Measurements from ENCODE around the gene PRLHR.

Gene PRLHR

DNA sequence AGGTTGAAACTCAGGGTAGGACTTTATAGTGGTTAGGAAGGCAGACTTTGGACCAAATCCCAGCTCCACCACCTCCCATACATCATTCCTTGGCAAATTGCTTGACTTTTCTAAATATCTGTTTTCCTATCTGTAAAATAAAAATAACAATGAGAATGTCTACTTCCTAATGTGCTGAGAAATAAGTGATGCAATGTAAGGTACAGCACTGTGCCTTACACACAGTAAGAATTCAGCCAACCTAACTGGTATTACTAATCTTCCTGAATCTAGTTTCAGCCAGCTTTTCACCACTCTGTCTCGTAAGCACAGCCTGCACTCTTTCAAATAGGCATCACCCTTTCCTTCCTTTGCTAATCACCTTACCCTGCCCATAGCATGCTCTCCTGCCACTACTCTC is 9.7 kb downstream of the PRLHR start:
- no peak overlapping the region for H3K4me3 ChIP-seq (ENCODE audit: low read depth, low read length)
- no peak for TF ChIP-seq MYC (IDR thresholded peaks at IDR 0.05; ENCODE audit: low read depth, low read length)
- TF ChIP-seq, protein P1, sequence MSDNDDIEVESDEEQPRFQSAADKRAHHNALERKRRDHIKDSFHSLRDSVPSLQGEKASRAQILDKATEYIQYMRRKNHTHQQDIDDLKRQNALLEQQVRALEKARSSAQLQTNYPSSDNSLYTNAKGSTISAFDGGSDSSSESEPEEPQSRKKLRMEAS (IDR thresholded peaks at IDR 0.05; ENCODE audit: low read depth, low read length): no peak
- no peak for TF ChIP-seq POLR2A (IDR thresholded peaks at IDR 0.05; ENCODE audit: extremely low read depth, insufficient read length)
- no peak for DNase-seq (ENCODE audit: low read depth)

DNA sequence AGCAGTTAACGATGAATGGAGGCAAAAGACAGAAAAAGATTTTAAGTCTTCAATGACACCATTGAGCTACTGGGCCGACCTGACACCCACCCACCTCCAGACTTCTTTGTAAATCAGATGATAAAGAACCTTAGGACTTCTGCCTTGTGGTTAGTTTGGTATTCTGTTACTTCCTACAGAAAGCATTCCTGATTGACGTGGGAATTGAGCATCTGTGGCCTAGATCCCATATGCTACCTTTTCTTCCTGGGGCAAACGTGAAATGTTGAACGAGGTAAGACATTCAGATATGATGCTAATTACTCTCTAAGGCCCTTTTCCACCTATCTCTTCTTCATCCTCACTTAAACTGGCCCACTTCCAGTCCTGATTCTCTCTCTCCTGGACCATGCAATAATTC is 10.2 kb downstream of the PRLHR start:
- DNase-seq (ENCODE audit: low read depth): no peak
- TF ChIP-seq MYC (IDR thresholded peaks at IDR 0.05; ENCODE audit: low read depth, low read length): no peak
- TF ChIP-seq, protein P2, sequence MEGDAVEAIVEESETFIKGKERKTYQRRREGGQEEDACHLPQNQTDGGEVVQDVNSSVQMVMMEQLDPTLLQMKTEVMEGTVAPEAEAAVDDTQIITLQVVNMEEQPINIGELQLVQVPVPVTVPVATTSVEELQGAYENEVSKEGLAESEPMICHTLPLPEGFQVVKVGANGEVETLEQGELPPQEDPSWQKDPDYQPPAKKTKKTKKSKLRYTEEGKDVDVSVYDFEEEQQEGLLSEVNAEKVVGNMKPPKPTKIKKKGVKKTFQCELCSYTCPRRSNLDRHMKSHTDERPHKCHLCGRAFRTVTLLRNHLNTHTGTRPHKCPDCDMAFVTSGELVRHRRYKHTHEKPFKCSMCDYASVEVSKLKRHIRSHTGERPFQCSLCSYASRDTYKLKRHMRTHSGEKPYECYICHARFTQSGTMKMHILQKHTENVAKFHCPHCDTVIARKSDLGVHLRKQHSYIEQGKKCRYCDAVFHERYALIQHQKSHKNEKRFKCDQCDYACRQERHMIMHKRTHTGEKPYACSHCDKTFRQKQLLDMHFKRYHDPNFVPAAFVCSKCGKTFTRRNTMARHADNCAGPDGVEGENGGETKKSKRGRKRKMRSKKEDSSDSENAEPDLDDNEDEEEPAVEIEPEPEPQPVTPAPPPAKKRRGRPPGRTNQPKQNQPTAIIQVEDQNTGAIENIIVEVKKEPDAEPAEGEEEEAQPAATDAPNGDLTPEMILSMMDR (IDR thresholded peaks at IDR 0.05; ENCODE audit: low read depth, low read length): no peak
- TF ChIP-seq, protein P1 (IDR thresholded peaks at IDR 0.05; ENCODE audit: low read depth, low read length): no peak
- no peak for TF ChIP-seq POLR2A (IDR thresholded peaks at IDR 0.05; ENCODE audit: extremely low read depth, insufficient read length)
- H3K4me3 ChIP-seq (ENCODE audit: low read depth, low read length): no peak overlapping the region

DNA sequence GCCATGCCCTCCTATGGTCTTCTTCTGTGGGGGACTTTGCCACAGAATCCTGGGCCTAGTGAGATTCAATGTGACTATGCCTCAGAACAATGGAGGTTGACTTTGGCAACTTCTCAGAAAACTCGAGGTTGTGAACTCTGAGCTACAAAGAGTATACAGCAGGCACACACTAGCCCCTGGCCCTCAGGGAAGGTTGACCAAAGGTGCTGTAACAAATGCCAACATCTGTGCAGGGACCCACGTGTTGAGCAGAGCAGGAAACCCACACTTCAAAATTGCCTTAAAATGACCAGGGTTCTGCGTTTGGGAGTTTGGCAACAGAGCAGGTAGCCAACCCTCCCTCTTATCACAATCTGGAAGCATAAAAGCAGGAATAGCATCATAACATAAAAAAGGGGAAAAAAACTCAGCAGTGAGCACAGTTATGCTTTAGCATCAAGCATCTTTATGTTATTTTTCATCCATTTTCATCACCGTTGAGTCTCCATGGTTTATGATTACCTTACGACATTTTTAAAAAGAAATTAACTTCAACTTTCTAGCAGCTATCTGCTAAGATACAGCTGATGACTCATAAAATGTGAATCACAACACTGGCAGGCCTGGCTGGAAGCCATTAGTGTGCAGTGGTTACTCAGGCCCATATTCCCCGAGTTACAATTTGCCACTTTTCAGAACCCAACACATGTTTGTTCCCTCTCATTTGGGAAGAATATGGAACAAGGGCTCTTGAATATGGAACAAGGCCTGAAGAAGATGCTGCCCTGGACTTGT is 11.1 kb downstream of the PRLHR start:
- TF ChIP-seq, protein P2 (IDR thresholded peaks at IDR 0.05; ENCODE audit: low read depth, low read length): no peak
- TF ChIP-seq POLR2A (IDR thresholded peaks at IDR 0.05; ENCODE audit: extremely low read depth, insufficient read length) (no peak), MYC (IDR thresholded peaks at IDR 0.05; ENCODE audit: low read depth, low read length) (no peak)
- TF ChIP-seq, protein P1 (IDR thresholded peaks at IDR 0.05; ENCODE audit: low read depth, low read length): no peak
- no peak for DNase-seq (ENCODE audit: low read depth)
- no peak overlapping the region for H3K4me3 ChIP-seq (ENCODE audit: low read depth, low read length)

DNA sequence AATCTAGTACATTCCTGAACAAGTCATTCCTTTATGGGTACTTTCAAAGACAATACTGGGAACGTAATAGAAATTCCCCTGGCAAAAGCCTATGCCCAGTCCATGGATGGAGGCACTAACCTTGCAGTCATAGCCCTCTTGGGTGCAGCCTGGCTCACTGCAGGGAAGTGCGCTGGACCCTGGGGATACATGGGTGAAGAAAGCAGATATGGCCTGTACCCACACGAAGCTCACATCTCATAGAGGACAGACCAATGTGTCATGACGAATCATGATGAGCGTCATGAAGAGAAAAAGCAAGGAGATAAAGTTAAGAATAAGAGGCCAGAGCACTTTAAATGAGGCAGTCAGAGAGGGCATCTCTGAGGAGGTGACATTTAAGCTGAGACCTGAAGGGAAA is 11.8 kb downstream of the PRLHR start:
- TF ChIP-seq, protein P2 (IDR thresholded peaks at IDR 0.05; ENCODE audit: low read depth, low read length): no peak
- TF ChIP-seq POLR2A (IDR thresholded peaks at IDR 0.05; ENCODE audit: extremely low read depth, insufficient read length) (no peak), MYC (IDR thresholded peaks at IDR 0.05; ENCODE audit: low read depth, low read length) (no peak)
- TF ChIP-seq, protein P1 (IDR thresholded peaks at IDR 0.05; ENCODE audit: low read depth, low read length): no peak
- DNase-seq (ENCODE audit: low read depth): no peak
- no peak overlapping the region for H3K4me3 ChIP-seq (ENCODE audit: low read depth, low read length)

DNA sequence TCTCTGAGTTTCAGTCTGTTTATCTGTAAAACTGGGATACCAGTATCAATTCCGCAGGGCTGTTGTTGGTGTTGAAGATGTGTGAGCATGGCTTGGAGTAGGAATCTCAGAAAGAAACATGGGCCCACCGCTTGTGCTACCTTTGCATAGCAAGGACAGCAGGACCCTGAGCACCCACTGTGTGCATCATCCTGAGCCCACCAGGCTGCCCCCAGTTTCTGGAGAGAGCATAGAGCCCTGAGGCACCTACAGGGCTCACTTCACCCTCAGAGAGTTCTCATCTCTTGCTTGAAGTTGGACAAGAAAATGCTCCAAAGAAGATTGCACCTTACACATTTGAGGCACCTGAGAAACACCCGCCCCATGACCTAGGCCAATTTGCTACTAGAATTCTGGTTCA is 12.9 kb downstream of the PRLHR start:
- no peak overlapping the region for H3K4me3 ChIP-seq (ENCODE audit: low read depth, low read length)
- TF ChIP-seq, protein P2 (IDR thresholded peaks at IDR 0.05; ENCODE audit: low read depth, low read length): no peak
- TF ChIP-seq, protein P1 (IDR thresholded peaks at IDR 0.05; ENCODE audit: low read depth, low read length): no peak
- no peak for TF ChIP-seq MYC (IDR thresholded peaks at IDR 0.05; ENCODE audit: low read depth, low read length)
- no peak for TF ChIP-seq POLR2A (IDR thresholded peaks at IDR 0.05; ENCODE audit: extremely low read depth, insufficient read length)
- no peak for DNase-seq (ENCODE audit: low read depth)

DNA sequence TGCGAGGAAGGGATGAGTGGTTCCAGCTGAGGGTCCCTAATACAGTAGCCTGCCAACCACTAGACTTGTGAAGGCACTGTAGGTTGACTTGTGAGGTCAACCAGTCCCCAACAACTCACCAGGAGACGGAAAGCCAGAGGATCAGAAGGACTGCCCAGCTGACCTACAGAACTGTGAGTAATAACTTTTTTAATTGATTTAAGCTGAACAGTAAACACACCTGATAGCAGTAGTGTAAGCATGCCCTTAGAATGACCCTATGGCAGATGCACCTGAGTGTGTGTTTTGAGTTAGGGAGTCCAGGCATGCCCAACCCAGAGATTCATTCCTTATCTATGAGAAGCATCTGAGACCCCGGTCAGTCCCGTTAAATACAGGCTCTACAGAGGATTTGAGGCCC is 14.1 kb downstream of the PRLHR start:
- H3K4me3 ChIP-seq (ENCODE audit: low read depth, low read length): no peak overlapping the region
- DNase-seq (ENCODE audit: low read depth): no peak
- no peak for TF ChIP-seq POLR2A (IDR thresholded peaks at IDR 0.05; ENCODE audit: extremely low read depth, insufficient read length)
- TF ChIP-seq, protein P1 (IDR thresholded peaks at IDR 0.05; ENCODE audit: low read depth, low read length): no peak
- no peak for TF ChIP-seq MYC (IDR thresholded peaks at IDR 0.05; ENCODE audit: low read depth, low read length)
- TF ChIP-seq, protein P2 (IDR thresholded peaks at IDR 0.05; ENCODE audit: low read depth, low read length): no peak

All from NB4 (cell line).